NCI-H510A treated with DMSO at 0.1 percent for 48 hours (cell line): ENCODE results near the gene WWOX.

Experiments used
- DNase-seq: peaks from one replicate; lab custom pipeline; 2025; lab: John Stamatoyannopoulos, UW

The WWOX gene

DNA sequence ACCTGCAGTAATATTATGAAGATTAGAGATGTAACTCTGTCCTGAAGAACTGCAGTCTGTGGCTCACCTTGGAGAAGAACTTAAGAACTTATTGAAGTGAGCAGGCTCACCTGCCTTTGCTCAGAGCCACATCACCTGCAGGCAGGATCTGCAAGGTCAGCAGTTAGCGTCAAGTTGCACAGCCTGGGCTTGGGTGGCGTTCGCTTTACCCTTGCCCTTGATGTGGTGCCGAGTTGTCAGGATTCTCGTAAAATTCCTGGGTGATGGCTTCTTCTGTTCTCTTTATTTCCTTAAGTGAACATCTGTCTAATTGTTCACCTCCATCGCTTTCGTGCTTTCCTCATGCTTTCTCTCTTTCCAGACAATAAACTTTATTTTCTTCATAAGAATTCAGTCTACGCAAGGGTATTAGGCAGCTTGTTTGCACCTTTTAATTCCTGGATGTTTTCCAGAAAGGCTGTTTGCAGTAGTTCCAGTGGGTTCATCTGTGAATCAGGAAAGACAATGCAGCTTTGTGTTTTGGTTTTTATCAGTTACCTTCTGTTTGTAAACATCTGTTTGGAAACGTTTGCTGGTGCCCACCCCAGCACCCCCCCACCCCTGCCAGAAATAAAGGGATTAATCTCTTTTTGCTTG lies 254.3 kb downstream of the WWOX start:
- DNase-seq, result peak; percentile 51

DNA sequence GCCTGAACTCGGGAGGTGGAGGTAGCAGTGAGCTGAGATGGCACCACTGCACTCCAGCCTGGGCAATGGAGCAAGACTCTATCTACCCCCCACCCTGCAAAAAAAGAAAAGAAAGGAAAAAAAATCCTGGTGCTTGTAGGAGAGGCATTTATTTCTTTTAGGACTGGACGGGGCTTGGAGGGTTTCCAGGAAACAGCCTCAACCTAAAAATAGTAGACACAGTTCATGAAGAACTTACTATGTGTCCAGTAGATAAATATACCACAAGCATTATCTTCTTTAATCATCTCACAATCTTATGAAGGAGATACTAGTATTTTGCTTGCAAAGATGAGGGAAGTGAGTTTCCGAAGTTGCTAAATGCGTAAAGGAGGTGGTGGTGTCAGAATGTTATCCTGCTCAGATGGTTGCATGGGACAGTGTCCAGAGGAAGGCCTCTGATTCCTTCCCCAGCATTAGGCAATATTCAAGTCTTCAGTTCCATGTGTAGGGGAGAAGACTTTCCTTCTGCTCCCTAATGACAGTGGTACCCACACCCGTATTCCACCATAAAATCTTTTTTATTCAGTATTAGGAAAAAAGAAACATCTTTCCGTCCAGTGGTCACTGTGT lies 263.2 kb downstream of the WWOX start:
- DNase-seq, result no peak

DNA sequence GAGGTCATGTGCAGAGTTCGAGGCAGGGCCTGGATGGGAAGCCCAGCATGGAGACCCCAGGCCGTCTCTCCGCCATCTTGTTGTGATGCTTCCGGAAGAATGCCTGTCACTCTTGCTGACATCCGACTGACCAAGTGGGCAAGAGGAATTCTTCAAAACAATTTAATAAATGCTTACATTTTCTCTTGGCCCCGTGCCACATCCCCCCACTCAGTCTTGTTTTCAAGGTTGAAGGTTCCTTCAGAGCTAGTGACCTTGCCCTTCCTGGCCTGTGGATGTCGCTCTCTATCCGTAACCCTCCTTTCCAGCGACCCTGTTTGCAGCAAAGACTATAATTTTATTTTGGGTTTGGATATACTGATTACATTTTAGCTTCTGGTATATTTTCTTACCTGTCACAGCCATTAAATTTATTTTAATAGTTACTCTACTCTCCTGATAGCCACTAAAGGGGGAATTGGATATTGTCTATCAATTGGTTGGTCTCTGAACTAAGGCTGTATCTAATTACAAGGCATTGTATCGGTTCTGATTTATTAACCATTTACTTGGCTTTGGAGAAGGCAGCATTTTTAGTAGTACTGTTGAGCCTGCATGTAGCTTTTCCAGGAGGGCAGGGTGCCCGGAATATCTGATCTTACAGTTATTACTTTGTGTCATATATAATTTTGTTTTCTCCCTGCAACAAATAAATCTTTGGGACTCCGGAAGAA lies 264.5 kb downstream of the WWOX start:
- DNase-seq, result no peak

DNA sequence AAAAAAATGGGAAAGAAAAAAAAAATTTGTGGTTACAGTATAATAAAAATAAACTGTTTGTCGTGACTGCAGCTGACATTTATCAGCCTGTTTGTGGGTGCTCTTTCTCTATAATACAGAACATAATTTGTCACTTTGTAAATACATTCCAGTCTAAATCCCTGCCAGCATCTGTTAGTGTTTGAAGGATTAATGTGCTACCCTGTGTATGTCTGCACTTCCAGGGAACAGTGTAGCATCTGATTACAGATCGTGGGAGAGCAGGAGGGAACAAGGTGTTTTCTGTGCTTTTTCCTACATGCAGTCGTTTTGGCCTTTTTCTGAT lies 265.1 kb downstream of the WWOX start:
- no peak for DNase-seq

DNA sequence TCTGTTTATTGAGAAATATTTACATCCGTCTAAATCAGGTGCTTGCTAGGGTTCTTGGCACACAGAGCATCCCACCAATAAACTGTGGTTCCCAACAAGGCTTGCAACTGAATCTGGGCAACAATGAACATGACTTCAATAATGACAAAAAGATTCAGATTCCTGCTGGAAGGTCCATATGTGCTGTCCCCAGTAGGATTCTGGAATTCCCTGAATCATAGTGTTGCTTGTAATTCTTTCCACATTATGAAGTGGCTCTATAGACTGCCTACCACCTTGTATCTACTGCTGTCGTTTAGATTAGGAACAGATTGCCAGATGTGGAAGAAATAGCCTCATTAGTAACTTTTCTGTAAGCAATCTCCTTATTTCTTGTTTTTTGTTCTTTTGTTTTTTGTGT lies 265.9 kb downstream of the WWOX start:
- DNase-seq, result no peak

DNA sequence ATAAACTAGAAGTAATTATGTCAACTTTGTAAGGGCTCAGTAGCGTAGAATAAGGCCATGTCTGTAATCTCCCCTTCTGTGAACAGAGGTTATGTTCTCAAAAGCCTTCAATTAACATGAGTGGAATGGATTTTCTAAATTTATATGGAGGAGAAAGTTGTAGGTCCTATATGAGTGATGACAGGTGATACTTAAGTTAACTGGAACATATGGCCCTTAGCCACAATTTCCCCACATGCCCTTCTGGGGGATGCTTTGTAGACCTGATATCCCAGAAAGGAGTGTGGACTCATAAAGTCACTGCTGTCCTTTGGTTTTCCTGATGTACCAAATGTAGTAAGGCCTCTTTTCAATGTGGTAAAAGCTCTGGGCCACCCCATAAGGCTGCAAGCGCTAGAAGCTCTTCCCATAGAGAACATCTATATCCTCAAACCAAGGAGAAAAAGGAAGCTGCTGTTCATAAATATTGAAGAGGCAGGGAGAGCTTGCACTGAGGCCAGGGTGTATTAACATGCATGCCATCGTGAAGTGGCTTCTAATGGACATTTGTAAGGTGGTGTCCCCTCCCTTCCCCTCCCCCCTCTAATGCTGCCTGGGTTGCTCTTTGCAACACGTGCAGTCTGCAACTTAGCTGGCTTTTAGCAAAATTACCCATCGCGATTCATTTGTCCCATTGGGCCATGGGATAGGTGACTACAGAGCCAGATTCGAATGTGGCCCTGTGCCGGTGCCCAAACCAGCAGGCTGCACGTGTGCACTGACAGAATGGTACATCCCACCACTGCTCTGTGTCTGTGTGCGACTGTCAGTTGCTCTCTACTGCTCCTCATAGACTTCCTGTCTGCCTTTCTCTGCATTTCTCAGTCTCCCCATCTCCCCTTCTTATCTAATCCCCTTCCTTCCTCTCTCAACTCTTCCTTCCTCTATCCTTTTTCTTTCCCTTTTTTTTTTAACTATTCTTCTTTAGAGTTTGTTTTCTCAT lies 269.0 kb downstream of the WWOX start:
- peak; percentile 46 for DNase-seq

DNA sequence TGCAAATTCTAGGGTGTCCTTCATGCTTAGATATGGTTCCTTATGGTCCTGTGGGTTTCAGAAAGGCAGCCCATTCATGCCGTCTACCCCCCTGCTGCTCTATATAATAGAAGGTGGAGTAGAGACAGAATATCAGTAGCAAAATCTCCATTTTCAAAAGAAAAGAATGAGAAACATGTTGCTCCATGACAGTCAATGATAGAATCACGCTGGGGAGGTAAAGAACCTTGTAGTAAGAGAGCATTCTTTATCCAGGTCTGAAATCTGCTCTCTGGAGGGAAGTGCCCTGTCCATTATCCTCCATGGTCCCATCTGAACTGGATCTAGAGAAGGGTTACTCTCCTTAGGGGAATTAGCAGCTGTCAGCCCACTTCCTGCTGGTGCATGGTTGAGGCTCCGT lies 272.8 kb downstream of the WWOX start:
- DNase-seq, result no peak

DNA sequence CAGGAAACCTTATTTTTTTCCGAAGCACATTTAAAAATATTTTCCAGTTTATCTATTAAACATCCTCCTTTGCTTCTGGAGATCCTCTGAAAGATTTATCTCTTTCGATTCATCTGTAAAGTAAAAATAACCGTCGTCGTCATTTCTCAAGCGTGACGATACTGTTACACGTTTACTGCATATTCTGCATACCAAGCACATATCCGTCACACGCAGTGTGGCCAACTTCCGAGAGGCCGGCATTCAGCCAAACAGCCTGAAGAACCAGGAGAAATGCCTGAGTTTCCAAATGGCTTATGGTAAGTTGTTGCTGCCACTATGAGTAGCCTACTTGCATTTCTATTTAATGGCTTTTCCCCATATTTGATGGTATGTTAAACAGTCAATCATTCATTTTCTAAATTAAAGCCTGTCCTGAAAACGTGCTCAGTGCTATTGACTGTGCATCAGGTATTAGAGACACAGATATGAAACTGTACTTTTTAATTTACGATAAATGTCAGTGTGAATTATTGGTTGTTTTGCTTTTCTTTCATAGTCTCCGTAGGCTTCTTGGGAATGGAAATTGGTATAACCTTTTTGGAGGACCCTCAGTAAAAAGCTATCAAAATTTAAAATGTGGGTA lies 275.7 kb downstream of the WWOX start:
- DNase-seq, result no peak

DNA sequence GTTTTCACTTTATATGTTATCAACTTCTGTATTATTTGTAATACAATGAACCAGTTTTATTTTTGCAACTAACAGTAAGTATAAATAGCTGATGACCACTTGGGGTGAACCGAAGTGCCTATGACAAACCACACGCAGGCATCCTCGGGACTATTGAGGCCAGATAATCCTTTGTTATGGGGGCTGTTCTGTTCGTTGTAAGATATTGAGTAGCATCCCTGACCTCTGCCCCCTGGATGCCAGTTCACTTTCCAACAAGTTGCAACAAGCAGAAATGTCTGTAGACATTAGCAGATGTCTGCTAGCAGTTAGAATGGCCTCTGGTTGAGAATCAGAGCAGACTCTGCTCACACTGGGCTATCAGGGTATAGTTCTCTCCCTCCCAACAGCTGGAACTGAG lies 277.0 kb downstream of the WWOX start:
- DNase-seq, result no peak

DNA sequence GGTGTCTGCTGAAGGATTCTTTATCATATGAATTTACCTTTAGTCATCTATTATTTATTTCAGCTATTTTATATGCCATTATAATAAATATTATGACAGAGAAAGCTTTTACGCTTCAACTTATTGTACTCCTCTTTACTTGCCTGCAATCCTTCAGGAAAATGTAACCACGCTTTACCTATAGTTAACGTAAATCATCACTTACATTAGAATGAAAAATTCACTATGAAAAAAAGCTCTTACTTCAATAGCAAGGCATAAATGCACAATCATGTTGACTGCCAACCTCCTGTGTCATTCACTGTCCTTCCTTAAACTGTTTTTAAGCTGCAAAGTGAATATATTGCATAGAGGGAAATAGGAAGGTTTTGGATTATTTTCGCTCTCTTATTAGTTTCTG lies 277.9 kb downstream of the WWOX start:
- DNase-seq, result no peak

DNA sequence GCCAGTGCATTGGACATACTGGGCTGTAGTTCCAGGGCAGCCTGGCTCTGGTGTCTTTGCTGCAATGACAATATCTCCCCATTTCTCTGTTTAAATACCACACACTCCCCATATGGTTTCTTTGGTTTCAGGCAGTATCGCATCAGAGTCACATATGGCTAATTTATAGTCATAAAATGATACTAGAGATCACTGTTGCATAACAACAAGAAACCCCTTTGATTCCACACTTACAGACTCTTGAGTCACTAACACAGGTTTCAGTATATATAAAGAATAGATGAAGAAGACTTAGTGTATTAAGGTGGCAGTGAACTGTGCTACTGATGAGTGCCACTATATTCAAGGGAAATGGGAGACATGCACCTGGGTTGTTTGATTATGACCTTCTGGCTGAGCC lies 281.6 kb downstream of the WWOX start:
- DNase-seq, result no peak

DNA sequence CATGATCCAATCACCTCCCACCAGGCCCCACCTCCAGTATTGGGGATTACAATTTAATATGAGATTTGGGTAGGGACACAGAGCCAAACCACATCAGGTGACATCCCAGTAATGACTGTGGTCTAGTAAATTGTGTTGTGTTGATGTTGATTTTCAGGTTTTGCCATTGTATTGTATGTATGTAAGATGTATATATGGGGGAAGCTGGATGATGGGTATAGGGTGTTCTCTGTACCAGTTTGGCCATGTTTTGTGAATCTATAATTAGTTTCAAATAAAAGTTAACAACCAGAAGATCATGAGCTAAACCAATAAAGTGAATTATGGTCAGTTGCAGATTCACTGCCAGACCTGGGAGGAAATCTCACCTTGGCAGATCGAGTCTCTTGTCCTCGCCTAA lies 283.7 kb downstream of the WWOX start:
- DNase-seq, result no peak

DNA sequence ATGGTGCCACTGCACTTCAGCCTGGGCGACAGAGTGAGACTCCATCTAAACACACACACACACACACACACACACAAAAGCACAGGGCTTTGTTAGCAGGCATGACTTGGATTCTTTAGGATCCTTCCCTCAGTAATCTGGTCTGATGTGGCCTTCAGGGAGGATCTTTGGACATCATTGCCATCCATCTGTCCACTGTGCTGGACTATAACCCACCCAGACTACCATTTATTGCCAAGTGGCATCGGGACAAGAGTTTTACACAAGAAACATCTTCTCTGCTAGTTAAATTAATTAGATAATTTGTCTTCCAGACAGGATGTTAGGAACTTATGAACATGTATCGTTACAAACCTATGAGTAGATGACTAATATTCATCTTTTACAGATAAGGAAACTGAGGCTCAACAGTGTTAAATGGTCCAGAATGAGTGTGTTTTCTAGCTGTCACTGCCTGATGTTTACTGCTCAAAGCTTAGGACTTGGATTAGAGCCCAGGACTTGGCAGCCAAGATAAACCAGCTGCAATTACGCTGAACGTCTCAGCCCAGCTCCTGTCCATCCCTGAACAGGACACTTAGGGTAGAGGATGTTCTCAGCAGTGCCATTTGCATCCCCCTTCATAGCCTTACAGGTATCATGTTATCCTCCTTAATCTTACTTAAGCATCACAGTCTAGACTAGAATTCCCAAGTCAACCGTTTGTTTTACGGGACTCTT lies 285.8 kb downstream of the WWOX start:
- DNase-seq, result no peak

DNA sequence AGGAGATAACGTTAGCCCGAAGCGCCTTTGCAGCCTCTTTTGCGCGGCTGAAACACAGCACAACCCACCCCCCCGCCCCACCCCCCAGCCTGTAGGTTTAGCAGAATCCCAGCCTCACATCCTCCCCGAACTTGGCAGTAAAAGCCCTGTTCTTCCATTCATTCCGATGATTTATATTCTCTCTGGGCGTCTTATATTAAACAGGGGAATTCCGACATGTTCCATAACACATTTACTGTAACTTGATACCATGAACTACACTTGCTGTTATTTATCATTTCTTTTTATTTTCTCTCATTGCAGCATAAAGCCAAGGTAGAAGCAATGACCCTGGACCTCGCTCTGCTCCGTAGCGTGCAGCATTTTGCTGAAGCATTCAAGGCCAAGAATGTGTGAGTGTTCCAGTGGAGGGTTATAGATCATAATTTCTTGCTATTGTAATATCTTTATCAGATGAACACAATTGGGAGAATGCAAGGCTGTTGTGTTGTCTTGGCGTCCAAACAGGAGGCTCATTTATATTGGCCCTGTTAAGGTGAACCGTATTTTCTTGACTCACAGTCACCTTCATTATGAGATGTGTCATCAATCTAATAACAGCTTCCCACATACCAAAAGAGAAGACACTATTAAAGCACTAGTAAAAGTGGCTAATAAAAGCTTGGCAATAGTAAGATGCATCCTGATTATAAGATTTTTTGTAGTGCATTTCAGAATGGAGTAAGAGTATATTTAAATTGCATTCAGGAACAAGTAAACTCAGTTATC lies 287.3 kb downstream of the WWOX start:
- DNase-seq, result no peak

DNA sequence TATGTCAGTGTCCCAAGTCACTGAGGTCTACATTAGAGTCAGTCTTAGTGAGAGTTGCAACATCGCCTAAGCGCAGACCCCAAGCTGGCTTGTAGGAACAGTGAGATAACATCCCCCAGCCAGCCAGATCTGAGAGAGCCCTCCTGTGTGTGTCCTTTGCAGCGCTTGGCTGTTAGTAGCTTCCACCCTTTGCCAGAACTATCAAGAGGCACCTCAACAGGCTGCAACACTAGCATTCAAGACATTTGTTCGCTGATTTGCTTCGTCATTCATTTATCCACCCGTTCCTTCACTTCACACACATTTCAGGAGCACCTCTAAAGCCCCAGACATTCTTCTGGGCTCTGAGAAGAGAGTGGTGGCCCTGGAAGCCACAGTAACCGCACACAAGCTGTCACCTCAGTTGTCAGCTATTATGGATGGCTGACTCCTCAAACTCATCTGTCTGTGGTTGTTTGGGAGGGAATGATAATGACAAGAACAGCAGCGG lies 289.6 kb downstream of the WWOX start:
- DNase-seq, result no peak

DNA sequence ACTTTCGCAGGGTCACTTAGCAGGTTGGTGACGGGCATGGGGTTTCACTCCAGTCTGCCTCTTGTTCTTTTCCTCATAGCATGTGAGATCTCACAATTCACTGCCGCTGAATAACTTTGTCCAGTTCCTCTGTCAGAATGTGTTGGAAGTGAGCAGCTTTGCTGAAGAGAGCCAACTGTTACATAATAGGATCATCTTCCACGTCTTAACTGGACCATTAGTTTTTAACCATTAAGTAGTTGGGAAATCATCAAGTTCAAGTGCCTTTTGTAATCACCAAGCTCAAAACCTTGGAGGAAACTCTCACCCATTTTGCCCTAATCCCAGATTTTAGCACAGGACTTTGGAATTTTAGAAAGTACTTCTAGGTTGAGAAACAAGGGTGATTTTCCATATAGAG lies 290.6 kb downstream of the WWOX start:
- no peak for DNase-seq

DNA sequence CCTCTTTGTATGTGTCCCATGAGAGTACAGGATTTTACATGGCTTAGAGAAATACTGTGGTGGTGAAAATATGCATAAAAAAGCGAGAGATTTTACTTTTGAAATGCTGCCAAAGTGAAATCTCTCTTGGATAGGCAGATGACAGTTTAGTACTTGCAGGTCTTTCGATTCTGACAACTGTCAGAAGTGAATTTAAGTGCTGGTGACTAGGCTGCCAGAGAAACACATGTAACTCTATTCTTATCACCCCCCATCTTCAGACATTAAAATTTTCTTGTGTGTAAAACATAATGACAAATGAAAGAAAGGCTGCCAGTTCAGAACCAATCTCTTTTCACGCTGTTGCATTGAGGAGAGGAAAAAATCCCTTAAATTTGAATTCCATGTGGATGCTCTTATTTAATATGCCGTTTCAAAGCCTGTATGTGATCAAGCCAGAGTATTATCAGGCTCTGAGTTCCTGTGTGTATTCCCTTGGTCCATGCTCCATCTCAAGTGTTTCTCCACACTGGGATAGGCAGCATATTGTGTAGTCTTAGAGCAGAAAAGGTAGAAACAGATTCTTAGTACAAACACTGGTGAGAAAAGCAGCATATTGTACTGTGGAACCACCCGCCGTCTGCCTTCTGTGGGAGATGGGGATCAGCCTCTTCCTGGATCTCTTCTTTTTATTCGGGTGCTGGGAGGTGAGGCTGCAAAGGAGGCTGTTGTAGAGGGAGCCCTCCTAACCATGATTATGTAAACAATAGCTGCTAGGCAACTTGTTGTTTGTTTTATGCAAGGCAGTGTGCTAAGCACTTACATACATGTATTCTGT lies 291.3 kb downstream of the WWOX start:
- DNase-seq, result peak; percentile 25

DNA sequence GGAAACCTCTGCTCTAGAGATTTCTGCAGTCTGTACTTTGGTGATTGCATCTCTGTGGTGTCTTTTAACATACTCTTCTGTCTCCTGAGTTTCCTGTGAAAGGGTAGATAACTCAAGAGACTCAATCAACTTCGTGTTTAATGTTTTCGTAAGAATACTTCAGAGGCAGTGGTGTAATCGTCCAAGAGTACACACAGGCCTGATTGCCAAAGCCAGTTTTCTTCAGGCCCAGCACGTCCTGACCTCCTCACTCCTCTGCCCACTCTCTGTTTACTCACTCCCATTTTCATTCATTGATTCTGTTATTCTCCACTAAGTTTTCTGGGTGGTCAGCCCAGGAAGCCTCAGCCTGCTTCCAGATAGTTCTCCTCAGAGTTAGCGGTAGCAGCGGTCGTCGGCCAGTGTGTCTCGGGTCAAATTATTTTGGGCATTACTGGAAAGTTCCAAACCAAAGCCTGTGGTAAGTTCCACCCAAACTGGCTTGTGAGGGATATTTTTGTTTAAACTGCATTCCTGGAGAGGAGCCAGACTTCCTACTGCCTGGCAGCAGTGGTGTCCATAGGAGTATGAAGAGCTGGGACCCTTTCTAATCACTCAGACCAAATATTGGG lies 293.2 kb downstream of the WWOX start:
- DNase-seq, result no peak

DNA sequence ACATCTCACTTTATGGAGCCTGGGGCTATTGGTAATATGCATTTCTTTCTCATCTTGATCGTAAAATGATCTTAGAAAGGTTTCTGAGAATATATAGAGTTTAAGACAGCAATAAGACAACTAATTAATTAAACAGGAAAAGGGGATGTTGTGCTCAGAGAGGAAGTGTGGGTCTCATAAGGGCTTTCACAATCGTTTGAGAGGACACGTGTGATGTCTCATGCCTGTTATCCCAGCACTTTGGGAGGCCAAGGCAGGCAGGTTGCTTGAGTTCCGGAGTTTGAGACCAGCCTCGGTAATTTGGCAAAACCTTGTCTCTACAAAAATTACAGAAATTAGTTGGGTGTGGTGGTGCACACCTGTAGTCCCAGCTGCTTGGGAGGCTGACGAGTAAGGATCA lies 295.6 kb downstream of the WWOX start:
- DNase-seq, result no peak
